HepG2 (cell line): ENCODE data around the gene GPR137. TPM values are rescaled to one million over a fixed set of nuclear protein-coding genes. Genes with fewer than 3 reads are reported as not detected.
A peak's percentile ranks its signal among the peaks of the same experiment; 100 is the strongest.

Experiments used
- ARNTL ChIP-seq: sonication (generic); formaldehyde crosslinking; IDR thresholded peaks from 2 replicates; pipeline ENCODE4 v1.4.0; 2020; ENCODE audit warnings: mild to moderate bottlenecking, missing genetic modification reagents
- BORCS8-MEF2B ChIP-seq: sonication (generic); formaldehyde crosslinking; IDR thresholded peaks from 2 replicates; pipeline ENCODE4 v1.8.0; 2022; ENCODE audit warnings: mild to moderate bottlenecking, missing genetic modification reagents
- KAT7 ChIP-seq: IDR thresholded peaks from 2 replicates; pipeline ENCODE4 v1.6.1; 2018; ENCODE audit warnings: borderline replicate concordance, missing compliant biosample characterization
- KLF11 ChIP-seq: IDR thresholded peaks from 2 replicates; pipeline ENCODE4 v1.6.1; 2016; ENCODE audit warnings: missing compliant biosample characterization
- MEF2D ChIP-seq: sonication (generic); formaldehyde crosslinking; IDR thresholded peaks from 2 replicates; pipeline ENCODE4 v1.5.1; 2020; ENCODE audit warnings: mild to moderate bottlenecking, missing genetic modification reagents
- POLR2AphosphoS2 ChIP-seq: IDR thresholded peaks from 2 replicates; pipeline ENCODE4 v1.6.1; 2011; ENCODE audit warnings: low read depth, low read length, improper control_type of control experiment
- RBM22 ChIP-seq: fragments of 200-400 bp; formaldehyde crosslinking; optimal IDR thresholded peaks from 2 replicates; pipeline ENCODE3; 2017; ENCODE audit warnings: mild to moderate bottlenecking, low read length, moderate library complexity
- RFXAP ChIP-seq: sonication (generic); formaldehyde crosslinking; IDR thresholded peaks from 2 replicates; pipeline ENCODE4 v1.4.0; 2020; ENCODE audit warnings: missing genetic modification reagents, borderline replicate concordance
- SMC3 ChIP-seq: IDR thresholded peaks from 2 replicates; pipeline ENCODE4 v1.6.1; 2011; ENCODE audit warnings: low read length, improper control_type of control experiment
- SP5 ChIP-seq: IDR thresholded peaks from 2 replicates; pipeline ENCODE4 v1.6.1; 2016; ENCODE audit warnings: low read depth, borderline replicate concordance
- ZBTB7B ChIP-seq: sonication (generic); formaldehyde crosslinking; IDR thresholded peaks from 2 replicates; pipeline ENCODE4 v1.4.0; 2020; ENCODE audit warnings: missing genetic modification reagents
- ZFYVE20 ChIP-seq: sonication (generic); formaldehyde crosslinking; IDR thresholded peaks from 2 replicates; pipeline ENCODE4 v1.8.0; 2023; ENCODE audit warnings: low read depth, mild to moderate bottlenecking, moderate library complexity, missing genetic modification reagents, borderline replicate concordance
- ZHX1 ChIP-seq: sonication (generic); formaldehyde crosslinking; IDR thresholded peaks from 2 replicates; pipeline ENCODE4 v1.8.1; 2022; ENCODE audit warnings: low read depth, mild to moderate bottlenecking, missing genetic modification reagents
- ZNF317 ChIP-seq: sonication (generic); formaldehyde crosslinking; IDR thresholded peaks from 2 replicates; pipeline ENCODE4 v1.5.0; 2020; ENCODE audit warnings: mild to moderate bottlenecking, missing genetic modification reagents
- ZNF530 ChIP-seq: sonication (generic); formaldehyde crosslinking; IDR thresholded peaks from 2 replicates; pipeline ENCODE4 v1.5.0; 2020; ENCODE audit warnings: low read depth, mild to moderate bottlenecking, missing genetic modification reagents
- ZNF564 ChIP-seq: sonication (generic); formaldehyde crosslinking; IDR thresholded peaks from 2 replicates; pipeline ENCODE4 v1.8.1; 2023; ENCODE audit warnings: mild to moderate bottlenecking, missing genetic modification reagents
- ZNF691 ChIP-seq: sonication (generic); formaldehyde crosslinking; IDR thresholded peaks from 2 replicates; pipeline ENCODE4 v1.4.0; 2020; ENCODE audit warnings: missing genetic modification reagents, low read depth, mild to moderate bottlenecking, borderline replicate concordance
- ZNF746 ChIP-seq: sonication (generic); formaldehyde crosslinking; IDR thresholded peaks from 2 replicates; pipeline ENCODE4 v1.8.0; 2022; ENCODE audit warnings: mild to moderate bottlenecking, missing genetic modification reagents
- ZNF792 ChIP-seq: IDR thresholded peaks from 2 replicates; pipeline ENCODE4 v1.6.1; 2016
- polyA plus RNA-seq, 8 experiments: library from polyadenylated mRNA; depleted of rRNA in 3 of 8; stranded (reverse) in 7 of 8; unstranded in 1 of 8; fragments of >200 nt; fragmentation: Illumina TruSeq in 4 of 8; extraction: Trizol in 4 of 8; gene quantifications; 2 replicates each; pipeline versions ENCODE4 v1.2.1 to v1.2.3, GENCODE V29; 2011 to 2016; ENCODE audit warnings: low read depth in 4 of 8, missing spikeins in 1 of 8, mixed read lengths in 1 of 8; ENCODE audit not compliant: insufficient read depth in 1 of 8
- total RNA-seq, 5 experiments: library from RNA; depleted of rRNA; stranded (reverse); fragments of >200 nt; fragmentation: Illumina TruSeq; extraction: Trizol; gene quantifications; 2 replicates each; pipeline ENCODE4 v1.2.3, GENCODE V29; 2016; ENCODE audit warnings: low read depth in 1 of 5
- TF ChIP-seq, protein P1 (sequence below): IDR thresholded peaks from 2 replicates; pipeline ENCODE4 v1.6.1; 2018; ENCODE audit warnings: missing genetic modification reagents
- TF ChIP-seq, protein P2 (sequence below): sonication (generic); formaldehyde crosslinking; IDR thresholded peaks from 2 replicates; pipeline ENCODE4 v1.5.0; 2020; ENCODE audit warnings: missing genetic modification reagents, mild to moderate bottlenecking, borderline replicate concordance
- TF ChIP-seq, protein P3 (sequence below): sonication (generic); formaldehyde crosslinking; IDR thresholded peaks from 2 replicates; pipeline ENCODE4 v1.4.0; 2020; ENCODE audit warnings: missing genetic modification reagents

Gene GPR137
- total and polyA plus RNA-seq, 2 of the 13 experiments (the other 11 are each of a cell fraction or from before 2014, with no cell fraction given): 8.5 to 13.2 TPM

GRCh38 chr11:64284962-64285884, at the start of gene GPR137 (continued):
- TF ChIP-seq, protein P1, sequence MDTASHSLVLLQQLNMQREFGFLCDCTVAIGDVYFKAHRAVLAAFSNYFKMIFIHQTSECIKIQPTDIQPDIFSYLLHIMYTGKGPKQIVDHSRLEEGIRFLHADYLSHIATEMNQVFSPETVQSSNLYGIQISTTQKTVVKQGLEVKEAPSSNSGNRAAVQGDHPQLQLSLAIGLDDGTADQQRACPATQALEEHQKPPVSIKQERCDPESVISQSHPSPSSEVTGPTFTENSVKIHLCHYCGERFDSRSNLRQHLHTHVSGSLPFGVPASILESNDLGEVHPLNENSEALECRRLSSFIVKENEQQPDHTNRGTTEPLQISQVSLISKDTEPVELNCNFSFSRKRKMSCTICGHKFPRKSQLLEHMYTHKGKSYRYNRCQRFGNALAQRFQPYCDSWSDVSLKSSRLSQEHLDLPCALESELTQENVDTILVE: no peak
- TF ChIP-seq KAT7 (CRISPR knock-in tag): no peak
- no peak for TF ChIP-seq ZHX1 (CRISPR knock-in tag)
- TF ChIP-seq, protein P2, sequence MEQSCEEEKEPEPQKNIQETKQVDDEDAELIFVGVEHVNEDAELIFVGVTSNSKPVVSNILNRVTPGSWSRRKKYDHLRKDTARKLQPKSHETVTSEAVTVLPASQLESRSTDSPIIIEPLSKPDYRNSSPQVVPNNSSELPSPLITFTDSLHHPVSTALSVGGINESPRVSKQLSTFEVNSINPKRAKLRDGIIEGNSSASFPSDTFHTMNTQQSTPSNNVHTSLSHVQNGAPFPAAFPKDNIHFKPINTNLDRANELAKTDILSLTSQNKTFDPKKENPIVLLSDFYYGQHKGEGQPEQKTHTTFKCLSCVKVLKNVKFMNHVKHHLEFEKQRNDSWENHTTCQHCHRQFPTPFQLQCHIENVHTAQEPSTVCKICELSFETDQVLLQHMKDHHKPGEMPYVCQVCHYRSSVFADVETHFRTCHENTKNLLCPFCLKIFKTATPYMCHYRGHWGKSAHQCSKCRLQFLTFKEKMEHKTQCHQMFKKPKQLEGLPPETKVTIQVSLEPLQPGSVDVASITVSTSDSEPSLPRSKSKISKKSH: no peak
- no peak for TF ChIP-seq ZBTB7B (CRISPR knock-in tag)
- TF ChIP-seq RFXAP: no peak
- TF ChIP-seq ZNF564 (CRISPR knock-in tag): no peak
- TF ChIP-seq, protein P3, sequence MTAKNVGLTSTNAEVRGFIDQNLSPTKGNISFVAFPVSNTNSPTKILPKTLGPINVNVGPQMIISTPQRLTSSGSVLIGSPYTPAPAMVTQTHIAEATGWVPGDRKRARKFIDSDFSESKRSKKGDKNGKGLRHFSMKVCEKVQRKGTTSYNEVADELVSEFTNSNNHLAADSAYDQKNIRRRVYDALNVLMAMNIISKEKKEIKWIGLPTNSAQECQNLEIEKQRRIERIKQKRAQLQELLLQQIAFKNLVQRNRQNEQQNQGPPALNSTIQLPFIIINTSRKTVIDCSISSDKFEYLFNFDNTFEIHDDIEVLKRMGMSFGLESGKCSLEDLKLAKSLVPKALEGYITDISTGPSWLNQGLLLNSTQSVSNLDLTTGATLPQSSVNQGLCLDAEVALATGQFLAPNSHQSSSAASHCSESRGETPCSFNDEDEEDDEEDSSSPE (CRISPR knock-in tag): peak; percentile 23; the same call in 1 of the 2 replicates
- TF ChIP-seq KLF11 (CRISPR knock-in tag): no peak
- no peak for TF ChIP-seq ZNF746 (CRISPR knock-in tag)
- no peak for TF ChIP-seq ARNTL (CRISPR knock-in tag)
- TF ChIP-seq ZNF530 (CRISPR knock-in tag): no peak
- TF ChIP-seq ZNF792: no peak
- no peak for TF ChIP-seq BORCS8-MEF2B (CRISPR knock-in tag)
- TF ChIP-seq ZNF317 (CRISPR knock-in tag): no peak
- TF ChIP-seq SP5 (CRISPR knock-in tag): peak; percentile 28; the same call in 1 of the 2 replicates
- TF ChIP-seq SMC3: no peak
- no peak for TF ChIP-seq RBM22
- peak; percentile 5; the same call in 1 of the 2 replicates for TF ChIP-seq MEF2D (CRISPR knock-in tag)
- TF ChIP-seq POLR2AphosphoS2: no peak
- TF ChIP-seq ZNF691 (CRISPR knock-in tag): no peak
- TF ChIP-seq ZFYVE20 (CRISPR knock-in tag): no peak
